ENCODE measurements around the gene TPSB2. TPM values are rescaled to one million over a fixed set of nuclear protein-coding genes. Genes with fewer than 3 reads are reported as not detected.

Gene TPSB2
- total RNA-seq, 1 donor from 2014 or later, result not detected

- H3K27ac Mint-ChIP-seq (ENCODE audit: unreplicated experiment), result no peak overlapping the region
- no peak for DNase-seq (ENCODE audit: low read depth)
Observed at GRCh38 chr16:1277617-1278282, 47.8 kb upstream of the TPSB2 start.

GRCh38 chr16:1277151-1277598 lies 47.2 kb upstream of the TPSB2 start:
- no peak overlapping the region for H3K4me3 Mint-ChIP-seq (ENCODE audit: unreplicated experiment)
- H4K20me1 ChIP-seq (ENCODE audit: insufficient read depth, low read length), result no peaks in the 10 kb centered on the region
- peaks cover 9% of the 10 kb centered on the region for H3K27me3 ChIP-seq (ENCODE audit: insufficient read depth, low read length)
- FAIRE-seq (no peak), DNase-seq (ENCODE audit: low read depth) (no peak)
- no peak overlapping the region for H3K9ac ChIP-seq (ENCODE audit: low read length)
- H3K4me3 ChIP-seq (ENCODE audit: insufficient read depth, low read depth, low read length), result no peak overlapping the region
- peaks cover 3% of the 10 kb centered on the region for H3K9me3 Mint-ChIP-seq (ENCODE audit: unreplicated experiment)
- H3K27ac Mint-ChIP-seq (ENCODE audit: unreplicated experiment), result no peak overlapping the region
- H3K36me3 ChIP-seq (ENCODE audit: insufficient read depth, low read length), result no peaks in the 10 kb centered on the region
- H3K36me3 Mint-ChIP-seq (ENCODE audit: low read depth, unreplicated experiment), result peaks cover 3% of the 10 kb centered on the region
- no peaks in the 10 kb centered on the region for H3K4me1 ChIP-seq (ENCODE audit: insufficient read depth, low read length)
- no peak overlapping the region for H2AFZ ChIP-seq (ENCODE audit: low read depth, low read length)
- TF ChIP-seq EZH2 (IDR thresholded peaks at IDR 0.05; ENCODE audit: insufficient read depth, low read length) (no peak), CTCF (IDR thresholded peaks at IDR 0.05; ENCODE audit: insufficient read depth, low read depth, low read length) (no peak)
- no peak overlapping the region for H3K4me2 ChIP-seq (ENCODE audit: low read length)
- no peaks in the 10 kb centered on the region for H3K9me3 ChIP-seq (ENCODE audit: insufficient read depth, low read depth, low read length)
- no peak overlapping the region for H3K27ac ChIP-seq (ENCODE audit: low read depth, low read length)
- H3K27me3 Mint-ChIP-seq (ENCODE audit: low read depth, unreplicated experiment), result peaks cover 38% of the 10 kb centered on the region
- no peaks in the 10 kb centered on the region for H3K79me2 ChIP-seq (ENCODE audit: insufficient read depth, low read length)
- no peaks in the 10 kb centered on the region for H3K4me1 Mint-ChIP-seq (ENCODE audit: low read depth, unreplicated experiment)

More at GRCh38 chr16:1277617-1278282, 47.8 kb upstream of the TPSB2 start:
- no peak overlapping the region for H2AFZ ChIP-seq (ENCODE audit: low read depth, low read length)
- Mint-ChIP-seq H3K36me3 (ENCODE audit: low read depth, unreplicated experiment) (peaks cover 3% of the 10 kb centered on the region), H3K4me3 (ENCODE audit: unreplicated experiment) (no peak overlapping the region), H3K4me1 (ENCODE audit: low read depth, unreplicated experiment) (no peaks in the 10 kb centered on the region), H3K9me3 (ENCODE audit: unreplicated experiment) (peaks cover 3% of the 10 kb centered on the region), H3K27me3 (ENCODE audit: low read depth, unreplicated experiment) (peaks cover 36% of the 10 kb centered on the region)
- H3K27me3 ChIP-seq (ENCODE audit: insufficient read depth, low read length), result peaks cover 9% of the 10 kb centered on the region
- no peaks in the 10 kb centered on the region for H4K20me1 ChIP-seq (ENCODE audit: insufficient read depth, low read length)
- FAIRE-seq, result no peak
- H3K9me3 ChIP-seq (ENCODE audit: insufficient read depth, low read depth, low read length), result no peaks in the 10 kb centered on the region
- TF ChIP-seq CTCF (IDR thresholded peaks at IDR 0.05; ENCODE audit: insufficient read depth, low read depth, low read length) (no peak), EZH2 (IDR thresholded peaks at IDR 0.05; ENCODE audit: insufficient read depth, low read length) (no peak)
- no peak overlapping the region for H3K4me2 ChIP-seq (ENCODE audit: low read length)
- H3K79me2 ChIP-seq (ENCODE audit: insufficient read depth, low read length), result no peaks in the 10 kb centered on the region
- H3K9ac ChIP-seq (ENCODE audit: low read length), result no peak overlapping the region
- no peaks in the 10 kb centered on the region for H3K36me3 ChIP-seq (ENCODE audit: insufficient read depth, low read length)
- no peak overlapping the region for H3K27ac ChIP-seq (ENCODE audit: low read depth, low read length)
- no peaks in the 10 kb centered on the region for H3K4me1 ChIP-seq (ENCODE audit: insufficient read depth, low read length)
- H3K4me3 ChIP-seq (ENCODE audit: insufficient read depth, low read depth, low read length), result no peak overlapping the region

GRCh38 chr16:1276580-1276878 lies 46.5 kb upstream of the TPSB2 start:
- Mint-ChIP-seq H3K4me3 (ENCODE audit: unreplicated experiment) (no peak overlapping the region), H3K36me3 (ENCODE audit: low read depth, unreplicated experiment) (peaks cover 3% of the 10 kb centered on the region), H3K4me1 (ENCODE audit: low read depth, unreplicated experiment) (no peaks in the 10 kb centered on the region), H3K27ac (ENCODE audit: unreplicated experiment) (no peak overlapping the region), H3K27me3 (ENCODE audit: low read depth, unreplicated experiment) (peaks cover 35% of the 10 kb centered on the region), H3K9me3 (ENCODE audit: unreplicated experiment) (peaks cover 3% of the 10 kb centered on the region)
- Histone ChIP-seq H3K9ac (ENCODE audit: low read length) (no peak overlapping the region), H3K9me3 (ENCODE audit: insufficient read depth, low read depth, low read length) (no peaks in the 10 kb centered on the region), H3K79me2 (ENCODE audit: insufficient read depth, low read length) (no peaks in the 10 kb centered on the region), H3K36me3 (ENCODE audit: insufficient read depth, low read length) (no peaks in the 10 kb centered on the region), H3K4me1 (ENCODE audit: insufficient read depth, low read length) (no peaks in the 10 kb centered on the region), H3K4me3 (ENCODE audit: insufficient read depth, low read depth, low read length) (no peak overlapping the region), H2AFZ (ENCODE audit: low read depth, low read length) (no peak overlapping the region), H3K27me3 (ENCODE audit: insufficient read depth, low read length) (peaks cover 9% of the 10 kb centered on the region), H3K4me2 (ENCODE audit: low read length) (no peak overlapping the region), H3K27ac (ENCODE audit: low read depth, low read length) (no peak overlapping the region), H4K20me1 (ENCODE audit: insufficient read depth, low read length) (no peaks in the 10 kb centered on the region)
- no peak for TF ChIP-seq EZH2 (IDR thresholded peaks at IDR 0.05; ENCODE audit: insufficient read depth, low read length)
- TF ChIP-seq CTCF (IDR thresholded peaks at IDR 0.05; ENCODE audit: insufficient read depth, low read depth, low read length), result no peak
- DNase-seq (ENCODE audit: low read depth) (no peak), FAIRE-seq (no peak)

Measured in astrocyte (in vitro differentiated cells and primary cell).